Endothelial cell of umbilical vein (primary cell): ENCODE data around the gene MICAL3. TPM values are rescaled to one million over a fixed set of nuclear protein-coding genes. Genes with fewer than 3 reads are reported as not detected.

Source experiments
- BruUV-seq: library from RNA; stranded (reverse); fragments of 400-500 nt; replicated peaks from 2 replicates; lab custom pipeline; 2021; lab: Mats Ljungman, UMichigan
- CTCF ChIA-PET: fragments of 300-600, 350-600 bp; sonication (Branson Sonifier 250); formaldehyde crosslinking; loops from one replicate; lab custom pipeline; 2021; ENCODE audit warnings: antibody characterized with exemption, inconsistent platforms; lab: Charles Lee
- POLR2A ChIA-PET: fragments of 300-600, 350-600 bp; sonication (Branson Sonifier 250); formaldehyde crosslinking; loops from one replicate; lab custom pipeline; 2021; ENCODE audit warnings: antibody characterized with exemption, inconsistent platforms; lab: Charles Lee
- DNase-seq: peaks from one replicate; pipeline ENCODE4 v3.0.0-alpha.2; 2011; ENCODE audit warnings: low read depth, low spot score
- FAIRE-seq: peaks from 2 replicates; lab custom pipeline; 2011; peaks lifted over from hg19 to GRCh38; lab: Jason Lieb, UNC
- H2AFZ ChIP-seq: 2 replicates; pipeline ENCODE4 v1.6.0; 2012; ENCODE audit warnings: low read depth, low read length, control low read depth, inconsistent platforms
- H3K27ac ChIP-seq: 2 replicates; pipeline ENCODE4 v1.5.1; 2011; ENCODE audit warnings: low read depth, mild to moderate bottlenecking, control low read depth, low read length, moderate library complexity; ENCODE audit not compliant: insufficient read depth
- H3K27me3 ChIP-seq, 2 experiments: 2 replicates each; pipeline versions ENCODE4 v1.6.0 to v1.6.1; 2011; ENCODE audit warnings: low read length in 2 of 2, mixed read lengths in 1 of 2; ENCODE audit not compliant: control insufficient read depth in 2 of 2, insufficient read depth in 2 of 2
- H3K36me3 ChIP-seq, 2 experiments: 2 replicates in 1 of 2; 3 replicates in 1 of 2; pipeline ENCODE4 v1.5.1; 2011; ENCODE audit warnings: low read length in 2 of 2, mild to moderate bottlenecking in 1 of 2, moderate library complexity in 1 of 2; ENCODE audit not compliant: control insufficient read depth in 2 of 2, insufficient read depth in 2 of 2; ENCODE audit errors: extremely low read depth in 1 of 2
- H3K4me1 ChIP-seq: 3 replicates; pipeline ENCODE4 v1.5.1; 2011; ENCODE audit warnings: mild to moderate bottlenecking, low read length; ENCODE audit not compliant: control insufficient read depth, insufficient read depth; ENCODE audit errors: extremely low read depth
- H3K4me2 ChIP-seq: 2 replicates; pipeline ENCODE4 v1.6.1; 2011; ENCODE audit warnings: low read length, control low read depth, mixed read lengths; ENCODE audit not compliant: insufficient read depth
- H3K4me3 ChIP-seq, 3 experiments: fragments of 200-600 bp in 1 of 3; sonication (generic), shearing (Covaris generic) in 1 of 3; replicated peaks in 1 of 3; 2 replicates each; pipeline ENCODE4 v1.5.1; 2011 to 2016; ENCODE audit warnings: control low read depth in 3 of 3, low read length in 3 of 3, mild to moderate bottlenecking in 2 of 3, inconsistent platforms in 1 of 3, low read depth in 1 of 3, moderate library complexity in 1 of 3; ENCODE audit not compliant: insufficient read depth in 1 of 3
- H3K79me2 ChIP-seq: 2 replicates; pipeline ENCODE4 v1.6.0; 2012; ENCODE audit warnings: low read length, inconsistent platforms; ENCODE audit not compliant: control insufficient read depth, insufficient read depth
- H3K9ac ChIP-seq: replicated peaks from 2 replicates; pipeline ENCODE3; 2011; ENCODE audit warnings: low read length, control low read depth; ENCODE audit not compliant: insufficient read depth; ENCODE audit errors: extremely low read depth
- H3K9me1 ChIP-seq: replicated peaks from 3 replicates; pipeline ENCODE4 v1.6.0; 2011; ENCODE audit warnings: mild to moderate bottlenecking, low read length; ENCODE audit not compliant: control insufficient read depth, insufficient read depth; ENCODE audit errors: extremely low read depth
- H3K9me3 ChIP-seq: replicated peaks from 2 replicates; pipeline ENCODE4 v1.5.1; 2012; ENCODE audit warnings: low read length, inconsistent platforms; ENCODE audit not compliant: control insufficient read depth, insufficient read depth
- H4K20me1 ChIP-seq: replicated peaks from 2 replicates; pipeline ENCODE3; 2011; ENCODE audit warnings: mild to moderate bottlenecking, low read length; ENCODE audit not compliant: control insufficient read depth, insufficient read depth; ENCODE audit errors: extremely low read depth
- EZH2 ChIP-seq: IDR thresholded peaks from 2 replicates; pipeline ENCODE4 v1.6.1; 2012; ENCODE audit warnings: borderline replicate concordance, low read depth, mild to moderate bottlenecking, moderate library complexity, low read length, inconsistent platforms; ENCODE audit not compliant: severe bottlenecking
- FOS ChIP-seq: IDR thresholded peaks from 2 replicates; pipeline ENCODE4 v1.6.1; 2011; ENCODE audit warnings: mild to moderate bottlenecking, low read length, moderate library complexity, borderline replicate concordance; ENCODE audit not compliant: insufficient read depth
- GATA2 ChIP-seq: IDR thresholded peaks from 2 replicates; pipeline ENCODE4 v1.7.0; 2011; ENCODE audit warnings: low read depth, mild to moderate bottlenecking, moderate library complexity, mixed read lengths, low read length; ENCODE audit not compliant: insufficient read length, insufficient read depth
- JUN ChIP-seq: IDR thresholded peaks from 2 replicates; pipeline ENCODE4 v1.6.1; 2011; ENCODE audit warnings: borderline replicate concordance, low read depth; ENCODE audit not compliant: insufficient read length, insufficient read depth
- MYC ChIP-seq: IDR thresholded peaks from one replicate; pipeline ENCODE4 v1.6.1; 2011; ENCODE audit warnings: mild to moderate bottlenecking, low read depth, low read length
- POLR2A ChIP-seq: IDR thresholded peaks from 2 replicates; pipeline ENCODE4 v1.6.1; 2012; ENCODE audit warnings: low read depth, mild to moderate bottlenecking, control low read depth, low read length
- POLR2AphosphoS5 ChIP-seq: IDR thresholded peaks from 2 replicates; pipeline ENCODE4 v1.6.1; 2012; ENCODE audit warnings: low read depth, mild to moderate bottlenecking, control low read depth, low read length, moderate library complexity; ENCODE audit not compliant: insufficient read depth
- dilution Hi-C: fragments of 300-500 bp; cut with MboI; formaldehyde crosslinking; loops from one replicate; pipeline ENCODE4 v1.15.0; 2019; ENCODE audit warnings: low sequenced_read_pairs; ENCODE audit not compliant: extremely low pct_ligation_motif_present
- intact Hi-C: fragments of 100-400 bp; cut with micrococcal nuclease; formaldehyde crosslinking; loops from one replicate; pipeline ENCODE4 v1.10.0; 2022
- polyA plus RNA-seq, 4 experiments: library from polyadenylated mRNA; depleted of rRNA in 3 of 4; stranded (reverse) in 3 of 4; unstranded in 1 of 4; fragments of >200 nt; gene quantifications; 2 replicates each; pipeline versions ENCODE4 v1.2.1 to v1.2.3, GENCODE V29; 2011 to 2012; ENCODE audit warnings: missing spikeins in 1 of 4
- total RNA-seq: library from RNA; stranded (reverse); gene quantifications from 2 replicates; pipeline ENCODE4 v1.2.3, GENCODE V29; 2021
- TF ChIP-seq, protein P1 (sequence below): IDR thresholded peaks from 2 replicates; pipeline ENCODE4 v1.6.1; 2011; ENCODE audit not compliant: insufficient read depth, insufficient read length
- TF ChIP-seq, protein P2 (sequence below), 2 donors: IDR thresholded peaks; 1 replicate in 1 of 2; 2 replicates in 1 of 2; pipeline ENCODE4 v1.5.1; 2011; ENCODE audit warnings: low read length in 2 of 2, mild to moderate bottlenecking in 2 of 2, moderate library complexity in 2 of 2, control low read depth in 1 of 2, inconsistent platforms in 1 of 2, low read depth in 1 of 2; ENCODE audit not compliant: insufficient read depth in 1 of 2; ENCODE audit errors: extremely low read depth in 1 of 2

Gene MICAL3
- total and polyA plus RNA-seq, 2 donors (not counting 3 experiments of a cell fraction or from before 2014, with no cell fraction given) = 14.5 to 63.7 TPM

DNA sequence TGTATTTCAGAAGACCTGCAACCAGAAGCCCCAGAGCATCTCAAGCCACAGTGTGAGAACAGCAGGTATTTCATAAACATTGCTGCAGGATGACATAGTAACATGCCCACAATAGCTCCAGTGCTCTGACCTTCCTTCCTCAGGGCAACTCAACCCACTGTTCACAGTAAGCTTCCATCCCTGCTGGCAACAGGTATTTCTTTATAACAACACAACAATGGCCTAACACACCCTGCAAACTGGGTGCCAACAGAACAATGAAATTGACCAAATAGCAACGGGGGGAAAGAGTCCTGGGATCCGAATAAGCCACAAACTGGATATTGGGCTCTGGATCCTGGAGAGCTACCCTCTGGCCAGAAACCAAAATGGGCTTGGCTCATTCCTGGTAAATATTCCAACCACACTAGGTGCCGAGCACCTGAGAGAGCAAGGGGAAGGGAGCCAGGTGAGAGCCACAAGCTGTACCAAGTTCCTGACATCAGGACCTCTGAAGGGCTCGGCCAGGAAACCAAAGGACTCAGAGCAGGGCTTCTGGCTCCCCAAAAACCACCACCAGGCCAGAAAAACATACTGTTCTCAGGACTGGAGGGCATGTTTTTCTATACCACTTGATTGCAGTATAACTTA lies 99.5 kb downstream of the MICAL3 start:
- Histone ChIP-seq H4K20me1 (peaks cover 2% of the 10 kb centered on the region), H3K27me3 (no peaks in the 10 kb centered on the region), H3K79me2 (peaks cover 69% of the 10 kb centered on the region), H3K4me1 (peaks cover 30% of the 10 kb centered on the region), H2AFZ (no peak overlapping the region), H3K4me2 (no peak overlapping the region), H3K27ac (no peak overlapping the region), H3K9me3 (no peaks in the 10 kb centered on the region), H3K4me3 (no peak overlapping the region), H3K36me3 (no peaks in the 10 kb centered on the region), H3K9me1 (no peaks in the 10 kb centered on the region), H3K9ac (no peak overlapping the region)
- ChIA-PET CTCF (interaction anchor here (0.8 to 1.2 kb wide), 3 partner anchors 9 to 151 kb away, joined by 3 read pairs; no protein-coding TSS in a partner anchor), POLR2A (no interaction called here)
- peak; percentile 54 for DNase-seq
- no TSS peak for BruUV-seq
- intact Hi-C loops = loop anchor here (5.0 kb wide), 1 partner anchor 37 kb away; no protein-coding TSS in a partner anchor
- FAIRE-seq = peak; percentile 43
- dilution Hi-C loops = no loop called here
- peak; percentile 53 for TF ChIP-seq JUN
- no peak for TF ChIP-seq FOS

DNA sequence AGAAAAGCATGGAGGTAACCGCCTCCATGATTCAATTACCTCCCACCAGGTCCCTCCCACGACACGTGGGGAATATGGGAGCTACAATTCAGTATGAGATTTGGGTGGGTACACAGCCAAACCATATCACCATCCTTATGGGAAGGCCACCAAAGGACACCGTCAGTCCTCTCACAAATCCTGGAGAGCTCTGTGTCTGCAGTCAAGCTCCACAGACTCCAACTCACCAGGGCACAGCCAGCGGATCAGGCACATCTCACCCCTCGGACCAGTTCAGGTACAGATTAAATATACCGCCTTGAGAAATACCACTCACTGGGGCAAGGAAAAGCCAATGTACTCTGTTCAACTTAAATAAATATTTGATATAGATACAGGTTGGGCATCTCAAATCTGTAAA lies 100.3 kb downstream of the MICAL3 start:
- no peak overlapping the region for H3K4me3 ChIP-seq
- TF ChIP-seq, protein P1, sequence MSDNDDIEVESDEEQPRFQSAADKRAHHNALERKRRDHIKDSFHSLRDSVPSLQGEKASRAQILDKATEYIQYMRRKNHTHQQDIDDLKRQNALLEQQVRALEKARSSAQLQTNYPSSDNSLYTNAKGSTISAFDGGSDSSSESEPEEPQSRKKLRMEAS = no peak
- TF ChIP-seq JUN (no peak), GATA2 (no peak), MYC (no peak), POLR2AphosphoS5 (no peak), POLR2A (no peak), FOS (no peak), EZH2 (no peak)
- TF ChIP-seq, protein P2, sequence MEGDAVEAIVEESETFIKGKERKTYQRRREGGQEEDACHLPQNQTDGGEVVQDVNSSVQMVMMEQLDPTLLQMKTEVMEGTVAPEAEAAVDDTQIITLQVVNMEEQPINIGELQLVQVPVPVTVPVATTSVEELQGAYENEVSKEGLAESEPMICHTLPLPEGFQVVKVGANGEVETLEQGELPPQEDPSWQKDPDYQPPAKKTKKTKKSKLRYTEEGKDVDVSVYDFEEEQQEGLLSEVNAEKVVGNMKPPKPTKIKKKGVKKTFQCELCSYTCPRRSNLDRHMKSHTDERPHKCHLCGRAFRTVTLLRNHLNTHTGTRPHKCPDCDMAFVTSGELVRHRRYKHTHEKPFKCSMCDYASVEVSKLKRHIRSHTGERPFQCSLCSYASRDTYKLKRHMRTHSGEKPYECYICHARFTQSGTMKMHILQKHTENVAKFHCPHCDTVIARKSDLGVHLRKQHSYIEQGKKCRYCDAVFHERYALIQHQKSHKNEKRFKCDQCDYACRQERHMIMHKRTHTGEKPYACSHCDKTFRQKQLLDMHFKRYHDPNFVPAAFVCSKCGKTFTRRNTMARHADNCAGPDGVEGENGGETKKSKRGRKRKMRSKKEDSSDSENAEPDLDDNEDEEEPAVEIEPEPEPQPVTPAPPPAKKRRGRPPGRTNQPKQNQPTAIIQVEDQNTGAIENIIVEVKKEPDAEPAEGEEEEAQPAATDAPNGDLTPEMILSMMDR (IDR thresholded peaks at IDR 0.05; ENCODE audit: extremely low read depth in 1 of 2, insufficient read depth in 1 of 2, low read depth in 1 of 2, low read length in 2 of 2) = no peak
- FAIRE-seq (no peak), DNase-seq (no peak)
- ChIA-PET POLR2A (interaction anchor here (0.6 kb wide), 1 partner anchor 29 kb away, joined by 4 read pairs; no protein-coding TSS in a partner anchor), CTCF (interaction anchor here (0.9 to 1.6 kb wide), 2 partner anchors 14 to 152 kb away, joined by 3 to 7 read pairs; no protein-coding TSS in a partner anchor)
- peaks cover 31% of the 10 kb centered on the region for H3K4me1 ChIP-seq
- no TSS peak for BruUV-seq
- dilution Hi-C loops = no loop called here
- H3K36me3 ChIP-seq = no peaks in the 10 kb centered on the region
- H4K20me1 ChIP-seq = no peaks in the 10 kb centered on the region
- H3K4me2 ChIP-seq = no peak overlapping the region
- H3K27ac ChIP-seq = no peak overlapping the region
- H3K9me3 ChIP-seq = no peaks in the 10 kb centered on the region
- intact Hi-C loops = loop anchor here (5.0 kb wide), 1 partner anchor 38 kb away; no protein-coding TSS in a partner anchor
- no peak overlapping the region for H2AFZ ChIP-seq
- no peaks in the 10 kb centered on the region for H3K9me1 ChIP-seq
- H3K9ac ChIP-seq = no peak overlapping the region
- peaks cover 72% of the 10 kb centered on the region for H3K79me2 ChIP-seq
- H3K27me3 ChIP-seq = no peaks in the 10 kb centered on the region
